ENCODE data around the gene KIAA1328.
"Not testable (repeated sequence)": the region's sequence is repeated elsewhere in the genome, so short reads cannot be mapped to it uniquely, and the experiment has no call there.

The KIAA1328 gene

GRCh38 chr18:36828630-36829361 lies at the start of gene KIAA1328, which contains the start of gene TPGS2:
Gene KIAA1328 (plus strand): TSS chr18:36829127. CDS start chr18:36829139, 12 bp downstream.
Gene TPGS2 (minus strand): TSS chr18:36829002. CDS start chr18:36828767, 235 bp downstream.
- DNase-seq = peak; percentile 87

GRCh38 chr18:36780748-36781147 lies 48.2 kb upstream of the KIAA1328 start:
- DNase-seq = no peak

- DNase-seq = no peak
Observed at GRCh38 chr18:36782710-36783109, 46.2 kb upstream of the KIAA1328 start.

- DNase-seq = no peak
Observed at GRCh38 chr18:36783792-36784191, 45.1 kb upstream of the KIAA1328 start.

GRCh38 chr18:36786686-36787085 lies 42.2 kb upstream of the KIAA1328 start:
- DNase-seq = no peak

- DNase-seq = no peak
Observed at GRCh38 chr18:36792634-36793283, 36.2 kb upstream of the KIAA1328 start.

- DNase-seq = no peak
Observed at GRCh38 chr18:36798738-36799473, 30.0 kb upstream of the KIAA1328 start.

GRCh38 chr18:36805105-36805504 lies 23.8 kb upstream of the KIAA1328 start:
- no peak for DNase-seq

GRCh38 chr18:36808681-36809080 lies 20.2 kb upstream of the KIAA1328 start:
- DNase-seq = no peak

- no peak for DNase-seq
Observed at GRCh38 chr18:36809590-36810381, 19.1 kb upstream of the KIAA1328 start.

GRCh38 chr18:36811430-36811829 lies 17.5 kb upstream of the KIAA1328 start:
- DNase-seq = no peak

GRCh38 chr18:36811955-36812354 lies 17.0 kb upstream of the KIAA1328 start:
- no peak for DNase-seq

- no peak for DNase-seq
Observed at GRCh38 chr18:36812678-36813077, 16.2 kb upstream of the KIAA1328 start.

- no peak for DNase-seq
Observed at GRCh38 chr18:36813101-36813775, 15.7 kb upstream of the KIAA1328 start.

- DNase-seq = no peak
Observed at GRCh38 chr18:36813824-36814223, 15.1 kb upstream of the KIAA1328 start.

- no peak for DNase-seq
Observed at GRCh38 chr18:36814994-36815393, 13.9 kb upstream of the KIAA1328 start.

GRCh38 chr18:36816096-36816495 lies 12.8 kb upstream of the KIAA1328 start:
- DNase-seq = not testable (repeated sequence)

GRCh38 chr18:36817039-36817438 lies 11.9 kb upstream of the KIAA1328 start:
- DNase-seq = no peak

- no peak for DNase-seq
Observed at GRCh38 chr18:36818652-36819051, 10.3 kb upstream of the KIAA1328 start.

- no peak for DNase-seq
Observed at GRCh38 chr18:36819621-36820020, 9.3 kb upstream of the KIAA1328 start.

- no peak for DNase-seq
Observed at GRCh38 chr18:36821681-36822080, 7.2 kb upstream of the KIAA1328 start.

- no peak for DNase-seq
Observed at GRCh38 chr18:36825526-36825925, 3.4 kb upstream of the KIAA1328 start.

Data from stimulated activated CD4-positive, alpha-beta T cell treated with anti-CD3 and anti-CD28 coated beads, Interleukin-4, amount 100 ng/mL, for 1 hour (primary cell).